Common myeloid progenitor, CD34-positive (primary cell): Measurements from ENCODE around the gene MYLK4.
A peak's percentile ranks its signal among the peaks of the same experiment; 100 is the strongest.

Experiments used
- CTCF ChIA-PET: fragments of 350-600 bp; sonication (Branson Sonifier 250); formaldehyde crosslinking; loops from one replicate; lab custom pipeline; 2021; ENCODE audit warnings: antibody characterized with exemption; lab: Charles Lee
- POLR2A ChIA-PET: fragments of 350-600 bp; sonication (Branson Sonifier 250); formaldehyde crosslinking; loops from one replicate; lab custom pipeline; 2021; ENCODE audit warnings: antibody characterized with exemption; lab: Charles Lee
- DNase-seq, 3 donors: peaks; one replicate each; pipeline versions ENCODE4 v3.0.0 to v3.0.0-alpha.2; 2013
- H3K27ac ChIP-seq, 2 experiments: 1 replicate in 1 of 2; 2 replicates in 1 of 2; pipeline ENCODE4 v1.7.0; 2013; ENCODE audit warnings: inconsistent platforms in 2 of 2, low read length in 2 of 2, mild to moderate bottlenecking in 2 of 2, low read depth in 1 of 2, moderate library complexity in 1 of 2; ENCODE audit not compliant: severe bottlenecking in 2 of 2, insufficient read depth in 1 of 2, poor library complexity in 1 of 2
- H3K27me3 ChIP-seq, 5 experiments: replicated peaks in 2 of 5; 1 replicate in 3 of 5; 2 replicates in 2 of 5; pipeline versions ENCODE4 v1.6.1 to v1.7.0; 2013; ENCODE audit warnings: low read length in 4 of 5, mild to moderate bottlenecking in 2 of 5, moderate library complexity in 2 of 5, inconsistent platforms in 1 of 5; ENCODE audit not compliant: insufficient read depth in 5 of 5, control insufficient read depth in 4 of 5
- H3K36me3 ChIP-seq, 4 experiments: 1 replicate in 2 of 4; 2 replicates in 2 of 4; pipeline versions ENCODE4 v1.6.1 to v1.7.0; 2013; ENCODE audit warnings: low read length in 3 of 4, control low read depth in 1 of 4, mild to moderate bottlenecking in 1 of 4; ENCODE audit not compliant: control insufficient read depth in 4 of 4, insufficient read depth in 4 of 4
- H3K4me1 ChIP-seq, 4 experiments: 1 replicate in 3 of 4; 2 replicates in 1 of 4; pipeline versions ENCODE4 v1.6.1 to v1.7.1; 2013; ENCODE audit warnings: low read length in 3 of 4, mild to moderate bottlenecking in 3 of 4, control low read depth in 1 of 4, inconsistent platforms in 1 of 4, moderate library complexity in 1 of 4; ENCODE audit not compliant: control insufficient read depth in 4 of 4, insufficient read depth in 4 of 4; ENCODE audit errors: control extremely low read depth in 1 of 4
- H3K4me3 ChIP-seq, 7 experiments: 1 replicate in 4 of 7; 2 replicates in 3 of 7; pipeline versions ENCODE4 v1.5.1 to v1.7.0; 2013; ENCODE audit warnings: mild to moderate bottlenecking in 7 of 7, low read length in 6 of 7, moderate library complexity in 6 of 7, inconsistent platforms in 2 of 7, low read depth in 2 of 7, control low read depth in 1 of 7; ENCODE audit not compliant: insufficient read depth in 4 of 7, control insufficient read depth in 1 of 7; ENCODE audit errors: extremely low read depth in 1 of 7
- H3K9me3 ChIP-seq, 5 experiments: 1 replicate in 4 of 5; 2 replicates in 1 of 5; pipeline versions ENCODE4 v1.6.1 to v1.7.1; 2013; ENCODE audit warnings: low read length in 4 of 5, mild to moderate bottlenecking in 2 of 5, inconsistent platforms in 1 of 5, low read depth in 1 of 5, moderate library complexity in 1 of 5; ENCODE audit not compliant: control insufficient read depth in 4 of 5, insufficient read depth in 2 of 5; ENCODE audit errors: control extremely low read depth in 1 of 5
- WGBS: methylation state at CpG from one replicate; pipeline ENCODE4 v1.1.5; 2013; ENCODE audit not compliant: insufficient coverage; 5-methylcytosine and 5-hydroxymethylcytosine counted together

The MYLK4 gene

GRCh38 chr6:2734488-2735166 is 16.1 kb downstream of the MYLK4 start:
- H3K9me3 ChIP-seq, result peaks cover 0 to 3% (median 0%) of the 10 kb centered on the region in 5 experiments
- no peak for DNase-seq
- H3K27ac ChIP-seq, result peak overlapping the region in 1 of 2 experiments; percentile 92
- ChIA-PET CTCF (interaction anchor here (0.9 to 9.3 kb wide), 7 partner anchors 10 to 48 kb away, joined by 3 to 174 read pairs (median 50); partner anchors contain the start of genes MYLK4 and WRNIP1), POLR2A (interaction anchor here (0.8 kb wide), 1 partner anchor 17 kb away, joined by 3 read pairs; no protein-coding TSS in a partner anchor)
- H3K27me3 ChIP-seq, result no peaks in the 10 kb centered on the region
- H3K4me3 ChIP-seq, result no peak overlapping the region
- peaks cover 13 to 56% (median 44%) of the 10 kb centered on the region in 4 experiments for H3K4me1 ChIP-seq
- no peaks in the 10 kb centered on the region for H3K36me3 ChIP-seq
- WGBS, result 94% methylated on average over 2 of the region's 2 CpGs

GRCh38 chr6:2733736-2734480 is 16.8 kb downstream of the MYLK4 start:
- H3K36me3 ChIP-seq, result no peaks in the 10 kb centered on the region
- peaks cover 13 to 52% (median 44%) of the 10 kb centered on the region in 4 experiments for H3K4me1 ChIP-seq
- no peaks in the 10 kb centered on the region for H3K27me3 ChIP-seq
- no peak for DNase-seq
- peak overlapping the region in 1 of 7 experiments; percentile 9 for H3K4me3 ChIP-seq
- H3K27ac ChIP-seq, result peak overlapping the region; percentile 87 to 92
- POLR2A ChIA-PET, result interaction anchor here (1.1 kb wide), 1 partner anchor 17 kb away, joined by 3 read pairs; no protein-coding TSS in a partner anchor
- H3K9me3 ChIP-seq, result peaks cover 0 to 3% (median 0%) of the 10 kb centered on the region in 5 experiments
- CTCF ChIA-PET, result interaction anchor here (0.7 to 9.3 kb wide), 14 partner anchors 9 to 268 kb away, joined by 3 to 174 read pairs (median 6); partner anchors contain the start of gene MYLK4
- WGBS, result 94% methylated on average over 19 of the region's 22 CpGs

DNA sequence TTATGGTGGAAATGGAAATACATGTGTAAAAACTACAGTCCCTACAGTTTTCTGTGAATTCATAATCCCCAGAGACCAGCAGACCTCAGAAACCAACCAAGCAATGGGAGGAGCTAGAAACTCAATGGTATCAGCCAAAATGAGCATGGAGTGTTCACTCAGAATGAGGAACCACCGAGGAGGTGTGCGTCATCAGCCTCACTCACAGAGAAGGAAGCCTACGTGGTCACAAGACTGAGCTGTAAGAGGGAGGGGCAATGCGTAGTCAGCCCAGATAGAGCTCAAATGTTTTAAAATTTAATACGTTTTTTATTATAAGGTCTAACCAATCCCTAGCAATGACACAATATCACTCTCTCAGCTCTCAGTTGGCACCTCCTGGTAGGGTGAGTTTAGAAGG is 17.4 kb downstream of the MYLK4 start:
- H3K9me3 ChIP-seq, result peaks cover 0 to 3% (median 0%) of the 10 kb centered on the region in 5 experiments
- ChIA-PET POLR2A (interaction anchor here (0.6 to 1.1 kb wide), 2 partner anchors 16 to 27 kb away, joined by 3 read pairs; no protein-coding TSS in a partner anchor), CTCF (interaction anchor here (0.6 to 9.3 kb wide), 15 partner anchors 8 to 269 kb away, joined by 3 to 174 read pairs (median 5); partner anchors contain the start of gene MYLK4)
- 0% methylated on average over 2 of the region's 5 CpGs for WGBS
- peak overlapping the region in 1 of 7 experiments; percentile 9 for H3K4me3 ChIP-seq
- peak overlapping the region; percentile 87 to 92 for H3K27ac ChIP-seq
- no peaks in the 10 kb centered on the region for H3K27me3 ChIP-seq
- DNase-seq, result peak; percentile 99 to 100 (median 99)
- no peaks in the 10 kb centered on the region for H3K36me3 ChIP-seq
- peaks cover 11 to 57% (median 49%) of the 10 kb centered on the region in 4 experiments for H3K4me1 ChIP-seq

DNA sequence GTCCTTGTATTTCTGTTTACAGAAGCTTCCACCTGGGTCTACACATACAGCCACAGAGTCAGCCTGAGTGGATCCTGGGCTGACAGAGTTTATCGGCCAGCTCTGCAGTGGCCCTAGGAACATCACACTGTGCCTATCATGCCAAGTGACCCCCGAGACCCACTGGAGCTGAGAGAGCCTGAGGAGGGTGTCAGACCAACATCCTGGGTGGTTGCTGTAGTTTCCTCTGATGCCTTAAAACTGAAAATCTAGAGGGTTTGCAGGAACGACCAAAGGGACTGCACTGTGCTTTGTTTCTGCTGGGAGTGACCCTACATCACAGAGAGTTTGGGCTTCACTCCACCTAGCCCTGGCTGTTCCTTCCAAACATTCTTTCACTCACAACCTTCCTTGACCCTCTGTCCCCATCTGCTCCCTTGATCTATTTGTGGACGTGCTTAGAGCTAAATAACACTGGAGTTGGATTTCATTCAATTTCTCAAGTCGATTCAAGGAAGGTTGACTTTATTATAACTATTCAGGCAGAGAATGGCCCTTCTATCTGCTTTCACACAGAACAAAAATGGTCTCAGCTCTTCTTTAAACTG is 18.1 kb downstream of the MYLK4 start:
- H3K4me1 ChIP-seq, result peaks cover 6 to 52% (median 47%) of the 10 kb centered on the region in 4 experiments
- 74% methylated on average over 3 of the region's 5 CpGs for WGBS
- H3K36me3 ChIP-seq, result no peaks in the 10 kb centered on the region
- peak overlapping the region in 2 of 7 experiments; percentile 29 to 34 for H3K4me3 ChIP-seq
- ChIA-PET POLR2A (interaction anchor here (1.1 kb wide), 1 partner anchor 16 kb away, joined by 3 read pairs; no protein-coding TSS in a partner anchor), CTCF (interaction anchor here (0.9 to 9.3 kb wide), 11 partner anchors 8 to 269 kb away, joined by 3 to 174 read pairs (median 6); partner anchors contain the start of gene MYLK4)
- H3K27me3 ChIP-seq, result no peaks in the 10 kb centered on the region
- peaks cover 0 to 3% (median 0%) of the 10 kb centered on the region in 5 experiments for H3K9me3 ChIP-seq
- peak overlapping the region in 1 of 2 experiments; percentile 92 for H3K27ac ChIP-seq
- DNase-seq, result no peak

DNA sequence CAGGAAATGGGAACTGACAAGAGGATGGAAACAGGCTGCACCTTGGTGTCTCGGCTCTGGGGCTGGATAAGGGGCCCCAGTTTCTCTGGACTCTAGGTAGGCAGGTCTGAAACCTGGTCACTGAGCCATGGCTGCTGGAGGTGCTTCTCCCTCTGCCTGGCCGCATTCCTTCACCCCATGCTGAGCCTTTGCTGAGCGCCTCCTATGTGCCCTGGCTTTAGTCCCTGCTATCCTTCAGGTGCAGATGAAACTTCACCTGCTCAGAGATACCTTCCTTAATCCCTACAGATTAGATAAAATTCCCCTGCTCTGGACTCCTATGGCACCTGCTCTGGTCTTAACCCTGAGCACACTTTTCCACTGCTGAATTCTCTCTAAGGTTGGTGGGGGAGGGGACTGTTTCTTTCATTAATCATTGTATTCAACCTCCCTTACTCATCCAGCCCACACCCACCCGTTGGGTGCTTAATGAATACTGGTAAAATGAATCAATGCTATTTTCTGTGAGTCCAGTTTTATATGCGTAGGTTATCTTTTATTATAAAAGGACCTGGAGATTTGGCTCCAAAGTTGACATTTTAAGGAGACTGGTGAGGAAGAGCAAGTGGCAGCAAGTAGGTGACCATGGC is 19.3 kb downstream of the MYLK4 start:
- 98% methylated on average over 4 of the region's 5 CpGs for WGBS
- no peaks in the 10 kb centered on the region for H3K27me3 ChIP-seq
- H3K36me3 ChIP-seq, result no peaks in the 10 kb centered on the region
- H3K27ac ChIP-seq, result no peak overlapping the region
- no peak for DNase-seq
- H3K9me3 ChIP-seq, result peaks cover 0 to 3% (median 0%) of the 10 kb centered on the region in 5 experiments
- H3K4me1 ChIP-seq, result peaks cover 6 to 61% (median 52%) of the 10 kb centered on the region in 4 experiments
- POLR2A ChIA-PET, result no interaction called here
- CTCF ChIA-PET, result interaction anchor here (0.6 to 9.3 kb wide), 5 partner anchors 9 to 258 kb away, joined by 3 to 174 read pairs (median 6); partner anchors contain the start of gene MYLK4
- H3K4me3 ChIP-seq, result no peak overlapping the region
